SJSA1 (cell line): ENCODE results near the gene ADAM33. TPM values are rescaled to one million over a fixed set of nuclear protein-coding genes. Genes with fewer than 3 reads are reported as not detected.

ENCODE experiments used
- DNase-seq, 2 experiments: peaks; one replicate each; pipeline ENCODE4 v3.0.0-alpha.2; 2015 to 2020; ENCODE audit warnings: low spot score in 2 of 2, low read depth in 1 of 2
- H3K27ac ChIP-seq: fragments of 250-450 bp; sonication (Bioruptor Pico); 2 replicates; pipeline ENCODE4 v1.5.1; 2020; ENCODE audit warnings: mild to moderate bottlenecking, moderate library complexity
- H3K27me3 ChIP-seq: fragments of 250-450 bp; sonication (Bioruptor Pico); replicated peaks from 2 replicates; pipeline ENCODE4 v1.5.1; 2020; ENCODE audit warnings: mild to moderate bottlenecking, moderate library complexity
- H3K36me3 ChIP-seq: fragments of 250-450 bp; sonication (Bioruptor Pico); 2 replicates; pipeline ENCODE4 v1.5.1; 2020; ENCODE audit warnings: mild to moderate bottlenecking
- H3K4me1 ChIP-seq: fragments of 250-450 bp; sonication (Bioruptor Pico); replicated peaks from 2 replicates; pipeline ENCODE4 v1.6.1; 2021; ENCODE audit warnings: mild to moderate bottlenecking
- H3K4me3 ChIP-seq: fragments of 250-450 bp; sonication (Bioruptor Pico); 2 replicates; pipeline ENCODE4 v1.5.1; 2020; ENCODE audit warnings: mild to moderate bottlenecking
- H3K9me3 ChIP-seq: fragments of 250-450 bp; sonication (Bioruptor Pico); replicated peaks from 2 replicates; pipeline ENCODE4 v1.5.1; 2020; ENCODE audit warnings: mild to moderate bottlenecking
- total RNA-seq: library from RNA; depleted of rRNA; stranded (reverse); fragments of >200 nt; shearing (Covaris generic); gene quantifications from 2 replicates; pipeline ENCODE4 v1.2.3, GENCODE V29; 2014; rRNA removed

ADAM33 gene
- total RNA-seq, 1 experiment from 2014 or later: not detected

DNA sequence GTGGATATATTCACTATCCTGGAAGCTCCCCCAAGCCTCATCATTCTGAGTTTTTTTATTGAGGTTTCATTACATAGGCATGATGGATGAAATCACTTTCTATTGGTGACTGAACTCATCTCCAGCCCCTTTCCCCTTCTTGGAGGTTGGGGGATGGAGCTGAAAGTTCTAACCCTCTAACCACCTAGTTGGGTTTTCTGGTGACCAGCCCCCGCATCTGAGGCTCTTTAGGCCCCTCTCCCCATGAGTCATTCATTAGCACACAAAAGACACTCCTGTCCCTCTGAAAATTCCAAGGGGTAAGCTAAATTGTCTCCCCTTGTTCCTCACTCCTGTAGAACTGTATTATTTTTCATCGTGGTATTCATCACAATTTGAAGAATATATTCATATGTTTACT is 51.9 kb downstream of the ADAM33 start:
- no peaks in the 10 kb centered on the region for H3K4me1 ChIP-seq
- DNase-seq: no peak
- no peak overlapping the region for H3K27ac ChIP-seq
- H3K27me3 ChIP-seq: no peaks in the 10 kb centered on the region
- H3K36me3 ChIP-seq: no peaks in the 10 kb centered on the region
- no peaks in the 10 kb centered on the region for H3K9me3 ChIP-seq
- H3K4me3 ChIP-seq: no peak overlapping the region

DNA sequence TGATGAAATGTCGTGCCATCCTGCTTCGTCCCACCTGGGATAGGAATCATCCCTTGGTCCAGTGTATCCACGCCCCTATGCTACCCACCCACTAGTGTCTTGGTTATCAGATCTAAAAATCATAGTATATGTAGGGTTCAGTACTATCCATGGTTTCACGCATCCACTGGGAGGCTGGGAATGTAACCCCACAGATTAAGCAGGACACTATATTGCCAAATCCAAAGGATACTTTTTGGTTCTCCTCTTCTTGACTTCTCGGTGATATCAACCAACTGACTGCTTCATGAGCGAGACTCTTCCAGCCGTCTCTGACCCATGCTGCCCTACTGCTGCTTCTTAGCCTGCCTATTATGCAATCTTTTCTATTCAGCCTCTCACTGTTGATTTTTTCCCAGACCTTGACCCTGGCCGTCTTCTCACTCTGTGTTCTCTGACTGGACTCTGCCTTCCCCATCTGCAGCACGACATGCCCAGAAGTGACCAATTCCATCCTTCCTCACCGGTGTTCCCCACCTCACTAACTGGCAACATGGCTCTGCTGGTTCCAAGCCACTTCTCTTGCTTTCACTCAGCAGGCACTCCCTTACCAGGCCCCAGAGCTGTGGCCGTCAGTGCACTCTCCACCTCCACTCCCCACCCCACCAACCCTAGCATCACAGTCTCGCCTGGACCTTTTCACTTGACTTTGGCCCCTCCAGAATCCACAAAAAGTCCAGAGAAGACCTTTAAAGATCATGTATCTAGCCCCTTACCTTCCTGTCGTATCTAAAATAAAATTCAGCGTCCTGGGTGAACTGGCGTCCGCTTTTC is 53.1 kb downstream of the ADAM33 start:
- Histone ChIP-seq H3K36me3 (no peaks in the 10 kb centered on the region), H3K9me3 (no peaks in the 10 kb centered on the region), H3K4me3 (no peak overlapping the region), H3K27me3 (no peaks in the 10 kb centered on the region), H3K27ac (no peak overlapping the region), H3K4me1 (no peaks in the 10 kb centered on the region)
- DNase-seq: no peak

DNA sequence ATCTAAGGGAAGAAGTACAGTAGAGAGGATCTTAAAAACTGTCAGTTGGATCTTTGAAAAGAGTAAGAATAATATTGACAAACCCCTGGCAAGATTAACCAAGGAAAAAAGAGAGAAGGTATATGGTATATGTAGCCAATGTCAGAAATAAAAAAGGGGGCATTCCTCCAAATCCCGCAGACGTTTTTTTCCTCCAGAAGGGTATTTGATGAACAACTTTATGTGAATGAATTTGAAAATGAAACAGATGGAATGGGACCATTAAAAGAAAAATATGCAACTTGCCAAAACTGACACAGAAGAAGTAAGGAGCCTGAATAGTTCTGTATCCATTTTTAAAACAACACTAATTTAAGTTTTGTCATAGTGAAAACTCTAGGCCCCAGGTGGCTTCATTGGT is 54.3 kb downstream of the ADAM33 start:
- no peaks in the 10 kb centered on the region for H3K9me3 ChIP-seq
- H3K4me1 ChIP-seq: peaks cover 11% of the 10 kb centered on the region; the same call in 1 of the 2 replicates
- H3K27me3 ChIP-seq: no peaks in the 10 kb centered on the region
- H3K27ac ChIP-seq: no peak overlapping the region
- no peak overlapping the region for H3K4me3 ChIP-seq
- no peak for DNase-seq
- H3K36me3 ChIP-seq: no peaks in the 10 kb centered on the region

DNA sequence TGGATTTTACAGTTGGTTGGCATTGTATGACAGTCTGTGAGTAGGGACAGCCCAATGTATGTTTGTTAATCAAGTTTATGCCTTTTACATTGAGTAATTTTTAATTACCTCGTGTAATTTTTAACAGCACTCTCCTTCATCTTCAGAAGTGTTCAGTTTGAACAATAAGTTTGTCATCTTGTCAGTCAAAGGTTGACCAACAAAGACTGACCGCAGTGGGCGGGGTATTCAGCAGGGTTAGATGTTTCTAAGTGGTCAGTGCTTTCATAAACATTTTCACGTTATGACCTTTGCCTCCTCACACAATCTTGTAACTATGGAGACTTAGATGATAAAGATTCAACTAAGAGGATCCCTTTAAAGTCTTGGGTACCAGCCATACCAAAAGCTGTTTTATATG is 59.4 kb downstream of the ADAM33 start:
- peaks cover 15% of the 10 kb centered on the region; the same call in 1 of the 2 replicates for H3K4me1 ChIP-seq
- DNase-seq: no peak
- H3K9me3 ChIP-seq: no peaks in the 10 kb centered on the region
- 0 out of 2 replicates have a peak, but pooled peaks cover 3% of the 10 kb centered on the region for H3K36me3 ChIP-seq
- H3K4me3 ChIP-seq: no peak overlapping the region
- H3K27me3 ChIP-seq: no peaks in the 10 kb centered on the region
- no peak overlapping the region for H3K27ac ChIP-seq

DNA sequence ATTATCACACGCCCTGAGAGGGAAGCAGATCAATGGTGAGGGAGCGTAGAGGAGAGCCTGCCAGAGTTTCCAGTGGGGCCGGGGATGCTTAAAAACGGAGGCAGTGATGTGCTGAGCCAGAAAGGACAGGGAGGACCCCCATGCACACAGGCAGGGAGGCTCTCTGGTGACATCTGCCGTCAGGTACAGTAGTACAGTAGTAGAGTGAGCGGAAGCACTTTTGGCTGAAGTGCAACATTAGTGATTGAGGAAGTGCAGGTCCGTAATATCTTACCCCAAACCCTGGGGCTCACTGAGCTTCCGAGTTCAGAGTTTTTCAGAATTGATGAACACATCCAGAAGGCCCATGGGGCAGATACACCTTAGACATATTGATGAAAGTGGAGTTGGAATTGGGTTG is 60.7 kb downstream of the ADAM33 start:
- 0 out of 2 replicates have a peak, but pooled peaks cover 3% of the 10 kb centered on the region for H3K36me3 ChIP-seq
- DNase-seq: no peak
- H3K4me3 ChIP-seq: no peak overlapping the region
- no peaks in the 10 kb centered on the region for H3K9me3 ChIP-seq
- no peak overlapping the region for H3K27ac ChIP-seq
- peaks cover 15% of the 10 kb centered on the region; the same call in 1 of the 2 replicates for H3K4me1 ChIP-seq
- H3K27me3 ChIP-seq: no peaks in the 10 kb centered on the region

Other genes starting within 250 kb of the ADAM33 start
- gene ATRN, start 211.0 kb downstream of the ADAM33 start, total RNA-seq: 18.1 and 27.8 TPM in 2 replicates
- not detected in 2 replicates for gene GFRA4, start 18.6 kb downstream of the ADAM33 start, total RNA-seq
- gene SIGLEC1, start 30.6 kb upstream of the ADAM33 start, total RNA-seq: not detected in 2 replicates
- not detected in 2 replicates for gene HSPA12B, start 50.7 kb upstream of the ADAM33 start, total RNA-seq
- gene ADISSP, start 85.7 kb upstream of the ADAM33 start, total RNA-seq: 31.9 and 40.0 TPM in 2 replicates
- gene SPEF1, start 99.4 kb upstream of the ADAM33 start, total RNA-seq: not detected in 2 replicates
- 144 and 158 TPM in 2 replicates for gene CENPB, start 104.7 kb upstream of the ADAM33 start, total RNA-seq
- gene CDC25B, start 114.3 kb upstream of the ADAM33 start, total RNA-seq: 74.6 and 76.0 TPM in 2 replicates
- 17.2 and 17.7 TPM in 2 replicates for gene AP5S1, start 138.5 kb upstream of the ADAM33 start, total RNA-seq
- 14.4 and 21.5 TPM in 2 replicates for gene MAVS, start 164.8 kb upstream of the ADAM33 start, total RNA-seq
- gene PANK2, start 207.4 kb upstream of the ADAM33 start, total RNA-seq: 66.3 and 70.6 TPM in 2 replicates